HG03064 (cell line): ENCODE data around the gene RAB3IL1.

Experiments
- ATAC-seq: cut with Tn5 transposase; IDR thresholded peaks from one replicate; pipeline ENCODE4 v1.9.1; 2021; ENCODE audit warnings: low read depth; ENCODE audit not compliant: unreplicated experiment

Gene RAB3IL1

DNA sequence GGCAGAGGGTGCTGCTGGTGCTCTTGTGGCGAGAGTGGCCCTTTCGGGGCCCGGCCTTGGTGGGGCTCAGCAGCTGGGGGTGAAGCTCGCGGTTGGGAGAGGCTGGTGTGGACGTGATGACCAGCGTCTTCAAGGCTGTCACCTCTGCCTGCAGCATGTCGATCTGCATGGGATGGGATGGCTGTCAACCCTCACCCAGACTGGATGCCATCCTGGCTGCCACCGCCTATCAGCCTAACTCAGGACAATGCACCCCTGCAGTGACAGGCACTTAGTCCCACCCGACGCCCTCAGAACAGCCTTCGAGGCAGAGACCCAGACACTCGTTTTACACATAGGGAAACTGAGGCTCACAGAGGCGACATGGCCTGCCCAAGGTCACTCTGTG lies 10.8 kb downstream of the RAB3IL1 start:
- ATAC-seq = no peak

DNA sequence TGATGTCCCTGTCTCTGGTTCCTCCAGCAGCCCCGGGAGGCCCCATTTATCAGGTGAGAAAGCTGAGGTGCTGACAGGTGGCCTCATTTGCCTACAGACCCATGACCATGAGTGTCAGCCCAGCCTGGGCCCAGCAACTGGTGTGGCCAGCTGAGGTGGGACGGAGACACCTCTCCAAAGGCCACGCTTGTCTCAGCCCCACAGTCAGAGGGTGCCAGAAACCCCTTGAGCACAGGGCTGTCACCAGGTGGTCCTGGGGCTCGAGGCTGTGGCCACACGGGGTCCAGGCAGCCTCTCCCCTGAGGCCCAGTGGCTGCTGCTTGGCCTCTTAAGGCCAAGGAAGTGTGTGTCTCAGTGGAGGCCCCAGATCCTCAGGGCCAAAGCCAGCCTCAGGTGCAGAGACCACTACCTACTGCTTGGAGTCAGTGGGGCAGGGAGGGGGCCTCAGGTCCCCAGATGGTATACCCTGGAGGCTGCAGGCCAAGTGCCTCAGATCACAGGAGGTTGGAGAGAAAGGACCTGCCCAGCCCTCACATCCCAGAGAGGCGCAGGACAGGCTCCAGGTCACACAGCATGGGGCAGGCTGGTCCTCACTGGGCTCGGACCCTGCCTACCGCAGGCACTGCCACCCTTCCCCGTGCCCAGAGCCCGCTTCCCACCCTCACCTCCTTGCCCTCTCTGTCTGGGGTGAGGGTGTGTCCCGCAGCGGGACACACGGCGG lies 11.4 kb downstream of the RAB3IL1 start:
- no peak for ATAC-seq

DNA sequence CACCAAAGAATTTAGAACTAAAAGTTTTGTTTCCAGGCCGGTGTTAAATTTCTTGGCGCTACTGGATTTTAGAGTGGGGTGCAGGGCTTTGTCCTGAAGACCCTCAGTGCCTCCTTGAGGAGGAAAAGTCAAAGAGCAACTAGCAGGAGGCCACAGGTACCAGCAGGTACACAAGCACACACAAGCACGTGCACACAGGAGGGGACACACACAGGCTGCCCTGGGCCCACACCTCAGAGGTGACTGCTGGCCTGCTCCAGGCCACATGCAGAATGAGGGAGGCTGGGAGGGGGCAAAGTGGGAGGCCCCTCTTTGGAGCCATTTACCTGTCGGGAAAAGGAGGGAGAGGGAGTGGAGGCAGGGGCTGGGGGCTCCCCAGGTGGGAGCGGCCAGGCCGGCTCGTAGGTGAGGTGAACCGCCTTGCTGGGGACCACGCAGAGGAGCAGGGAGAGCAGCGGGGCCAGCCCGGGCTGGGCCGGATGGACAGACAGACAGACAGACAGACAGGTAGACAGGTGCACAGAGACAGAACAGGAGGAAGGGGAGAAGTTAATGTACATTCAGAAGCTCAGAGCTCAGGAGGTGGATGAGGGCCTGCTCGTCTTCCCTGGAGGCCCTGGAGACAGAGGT lies 12.2 kb downstream of the RAB3IL1 start:
- ATAC-seq = no peak

DNA sequence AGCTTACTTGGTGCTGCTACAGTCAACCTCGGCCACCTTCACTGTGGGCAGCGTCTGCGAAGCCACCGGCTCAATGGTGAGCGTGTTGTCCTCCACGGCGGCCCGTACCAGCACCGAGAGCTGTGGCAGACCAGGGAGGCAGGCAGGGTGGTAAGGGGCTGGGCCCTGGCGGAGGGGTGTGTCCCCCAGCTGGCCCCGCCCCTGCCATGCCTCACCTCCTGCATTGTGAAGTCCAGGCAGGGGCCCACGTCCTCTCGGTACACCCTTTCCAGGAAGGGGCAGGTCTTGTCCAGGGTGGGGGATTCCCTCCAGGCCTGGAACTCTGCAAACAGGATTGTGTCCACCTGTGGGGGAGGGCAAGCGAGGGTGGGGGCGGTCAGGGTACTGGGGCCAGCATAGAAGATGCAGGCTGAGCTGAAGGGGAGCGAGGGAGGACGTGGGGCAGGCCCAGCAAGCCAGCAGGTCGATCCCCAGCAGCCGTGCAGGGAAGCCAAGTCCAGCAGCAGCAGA lies 12.8 kb downstream of the RAB3IL1 start:
- no peak for ATAC-seq

DNA sequence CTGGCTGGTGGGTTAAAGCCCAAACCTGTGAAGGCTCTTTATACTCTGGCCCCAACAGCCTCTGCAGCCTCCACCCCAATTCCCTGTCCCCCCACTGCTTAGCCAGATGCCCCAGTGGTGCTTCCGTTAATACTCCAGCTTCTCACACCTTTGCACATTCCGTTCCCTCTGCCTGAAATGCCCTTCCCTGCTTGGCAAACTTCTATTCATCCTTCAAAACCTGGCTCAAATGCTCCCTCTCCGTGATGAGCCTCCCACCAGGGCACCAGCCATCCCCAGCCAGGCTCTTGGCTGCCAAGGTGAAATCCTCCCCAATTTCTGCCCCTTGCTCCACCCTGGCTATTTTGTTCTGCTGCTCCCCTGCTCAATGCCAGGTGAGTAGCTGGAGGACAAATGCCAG lies 13.5 kb downstream of the RAB3IL1 start:
- no peak for ATAC-seq

DNA sequence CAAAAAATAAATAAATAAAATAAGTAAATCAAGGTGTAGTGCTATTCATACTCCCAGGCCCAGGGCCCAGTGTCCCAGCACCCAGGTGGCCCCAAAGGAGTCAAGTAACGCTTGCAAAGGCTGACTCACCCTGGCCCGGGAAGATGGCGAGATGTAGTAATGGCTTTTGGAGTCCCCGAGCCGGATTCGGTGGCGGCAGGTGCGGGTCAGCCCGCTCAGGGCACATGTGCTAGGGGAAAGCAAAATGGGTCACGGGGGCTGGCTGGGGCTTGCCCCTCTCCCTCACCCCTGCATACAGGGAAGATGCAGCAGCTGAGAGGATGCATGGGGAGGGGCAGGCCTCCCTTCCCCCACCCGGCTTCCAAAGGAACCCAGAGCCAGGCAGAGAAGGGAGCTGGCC lies 15.1 kb downstream of the RAB3IL1 start:
- ATAC-seq = no peak

DNA sequence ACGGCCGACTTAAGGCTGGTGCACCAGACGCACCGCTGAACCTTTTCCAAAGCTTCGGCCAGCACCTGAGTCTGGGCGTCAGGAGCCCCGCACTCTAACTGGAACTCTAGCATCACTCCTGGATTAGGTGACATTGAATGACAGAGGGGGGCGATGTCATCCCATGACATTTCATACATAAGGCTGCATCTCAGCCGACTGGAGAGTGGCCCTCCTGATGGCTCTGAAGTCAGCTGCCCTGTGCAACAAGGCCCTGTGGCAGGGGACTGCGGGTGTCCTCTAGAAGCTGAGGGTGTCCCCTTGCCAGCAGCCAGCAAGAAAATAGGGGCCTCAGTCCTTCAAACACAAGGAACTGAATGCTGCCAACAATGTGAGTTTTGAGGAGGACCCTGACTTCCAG lies 16.0 kb downstream of the RAB3IL1 start:
- no peak for ATAC-seq

DNA sequence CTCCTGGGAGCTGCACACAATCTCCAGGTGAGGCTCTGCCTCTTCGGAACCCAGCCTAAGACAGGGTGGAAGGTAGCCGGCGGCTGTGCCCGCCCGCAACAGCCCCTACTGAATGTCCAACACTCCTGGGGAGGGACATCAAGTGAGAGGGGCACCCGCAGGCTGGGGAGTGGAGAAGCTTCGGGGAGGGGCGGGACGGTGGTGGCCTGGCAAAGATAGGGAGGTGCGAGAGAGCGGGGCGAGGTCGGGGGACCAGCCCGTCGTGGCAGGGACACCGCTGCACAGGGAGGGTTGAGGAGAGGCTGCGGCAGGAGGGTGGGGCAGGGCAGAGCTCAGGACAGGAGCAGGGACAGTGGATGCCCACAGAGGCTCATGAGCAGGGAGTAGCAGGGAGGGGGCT lies 17.1 kb downstream of the RAB3IL1 start:
- no peak for ATAC-seq

DNA sequence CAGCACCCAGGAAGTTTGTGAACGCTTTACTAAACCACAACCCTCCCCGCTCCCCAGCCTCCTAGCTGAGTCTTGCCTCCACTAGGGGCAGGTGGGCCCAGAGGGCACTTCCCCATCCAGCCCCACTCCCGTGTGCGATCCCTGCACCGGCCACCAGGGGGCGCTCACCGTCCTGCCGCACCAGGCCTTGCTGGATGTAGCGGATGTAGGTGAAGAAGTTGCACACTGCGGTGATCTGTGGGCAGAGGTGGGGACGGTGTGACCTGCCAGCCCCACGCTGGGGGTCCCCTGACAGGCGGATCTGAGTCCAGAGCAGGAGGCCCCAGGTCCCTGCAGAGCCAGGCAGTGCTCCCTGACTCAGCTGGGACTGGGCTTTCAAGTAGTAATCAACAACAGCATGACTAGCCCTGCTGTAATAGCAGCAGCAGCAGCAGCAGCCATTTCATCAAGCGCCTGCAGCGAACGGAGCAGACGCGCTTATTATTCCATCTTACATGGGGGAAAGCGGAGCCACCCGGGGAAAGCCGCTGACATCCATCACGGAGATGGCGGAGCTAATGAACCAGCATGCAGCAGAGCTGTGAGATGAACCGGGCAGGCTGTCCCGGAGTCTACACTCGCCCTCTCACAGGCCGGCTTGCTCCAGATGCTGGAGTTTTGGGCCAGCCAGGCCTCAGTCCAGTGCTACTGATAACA lies 18.1 kb downstream of the RAB3IL1 start:
- peak; percentile 52 for ATAC-seq

DNA sequence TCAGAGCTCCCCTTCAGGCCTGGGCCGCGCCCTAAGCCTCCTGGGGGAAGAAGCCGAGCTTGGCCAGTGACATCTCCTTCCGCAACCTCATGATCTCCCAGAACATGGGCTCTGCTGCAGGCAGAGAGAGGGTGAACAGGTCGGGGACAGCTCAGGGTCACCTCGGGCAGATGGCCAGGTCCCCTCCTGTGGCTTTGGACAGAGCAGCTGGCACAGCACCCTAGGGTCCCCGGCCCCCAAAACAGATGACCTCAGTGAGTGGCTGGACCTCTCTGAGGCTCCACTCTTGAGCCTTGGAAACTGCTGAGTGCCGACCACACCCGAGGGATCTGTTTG lies 19.2 kb downstream of the RAB3IL1 start:
- no peak for ATAC-seq

DNA sequence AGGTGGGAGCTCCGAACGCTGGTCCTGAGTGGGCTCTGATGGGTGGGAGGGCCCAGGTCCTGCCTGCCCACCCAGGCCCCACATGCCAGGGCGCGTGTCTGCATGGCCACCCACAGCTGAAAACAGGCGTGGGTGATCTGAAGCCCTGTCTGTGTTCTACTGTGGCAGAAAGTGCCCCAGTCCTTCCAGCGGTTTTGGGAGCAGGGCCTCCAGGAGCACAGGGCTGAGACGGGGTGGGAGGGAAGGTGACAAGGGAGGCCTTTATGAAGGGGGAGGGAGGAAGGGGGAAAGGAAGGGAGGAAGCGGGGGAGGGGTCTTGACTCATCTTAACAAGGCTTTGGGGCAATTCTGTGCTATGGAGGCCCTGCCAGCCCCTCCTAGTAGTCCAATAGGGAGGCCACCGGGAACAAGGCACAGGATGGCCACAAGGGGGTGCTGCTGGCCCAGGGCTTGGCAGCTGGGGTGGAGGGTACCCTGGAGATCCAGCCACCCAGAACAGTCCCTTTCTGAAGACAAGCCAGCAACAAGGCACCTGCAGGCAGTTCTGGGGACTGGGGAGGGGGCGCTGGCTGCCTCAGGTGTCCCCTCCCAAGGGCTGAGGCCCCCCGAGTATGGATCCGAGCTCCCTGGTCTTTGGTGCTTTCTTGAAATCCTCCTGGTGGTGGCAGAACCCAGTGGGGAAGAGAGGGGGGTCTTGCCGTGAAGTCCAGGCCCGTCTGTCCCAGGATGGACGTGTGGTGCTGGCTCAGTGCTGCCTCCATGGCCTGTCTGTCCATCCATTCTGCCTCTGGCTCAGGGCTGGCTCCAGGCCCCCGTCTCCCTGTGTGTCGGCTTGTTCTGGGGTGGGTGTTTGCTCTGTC lies 19.7 kb downstream of the RAB3IL1 start:
- no peak for ATAC-seq

DNA sequence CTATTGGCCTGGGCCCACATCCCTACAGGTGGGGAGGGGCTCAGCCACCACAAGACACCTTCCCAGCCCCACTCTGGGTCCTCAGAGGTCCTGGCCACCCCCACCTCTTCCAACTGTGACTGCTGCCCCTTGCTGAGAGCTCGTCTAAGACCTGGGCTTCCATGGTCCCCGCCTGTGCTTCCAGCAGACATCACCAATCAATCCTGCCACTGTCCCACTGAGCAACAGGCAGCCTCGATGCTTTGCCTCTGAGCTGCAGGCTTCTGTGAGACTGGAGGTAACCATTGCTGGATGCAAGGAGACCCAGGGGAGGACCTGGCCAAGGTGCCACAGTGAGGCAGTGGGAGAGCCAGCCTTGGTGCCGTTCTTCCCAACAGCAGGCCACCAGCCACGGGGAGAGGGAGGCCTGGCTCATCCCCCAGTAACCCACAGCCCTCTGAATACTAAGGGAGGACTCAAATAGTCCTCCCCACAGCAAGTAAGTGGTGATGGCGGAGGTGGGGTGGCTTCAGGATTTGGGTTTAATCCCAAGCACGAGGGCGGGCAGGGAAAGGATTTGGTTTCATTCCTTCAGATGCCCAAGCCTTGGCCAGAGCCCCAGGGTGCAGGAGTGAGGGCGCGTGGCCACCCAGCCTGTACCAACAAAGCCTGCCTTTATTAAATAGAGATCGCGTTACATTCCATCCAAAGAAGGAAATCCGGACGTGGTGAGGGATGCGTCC lies 20.5 kb downstream of the RAB3IL1 start:
- no peak for ATAC-seq

DNA sequence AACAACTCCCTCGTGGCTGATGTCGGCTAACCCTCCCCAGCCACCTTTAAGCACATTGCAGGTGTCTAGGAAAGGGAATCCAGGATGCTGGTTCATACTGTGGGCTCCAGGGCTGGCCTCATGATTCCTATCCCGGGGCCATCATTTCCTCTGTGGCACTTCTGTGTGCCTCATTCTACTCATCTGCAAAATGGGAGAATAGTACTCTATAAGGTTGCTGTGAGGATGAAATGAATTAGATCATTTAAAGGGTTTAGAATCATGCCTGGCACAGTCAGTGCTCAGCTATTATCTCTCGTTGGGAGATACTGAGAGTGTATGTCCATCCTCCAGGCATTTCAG lies 21.7 kb downstream of the RAB3IL1 start:
- ATAC-seq = no peak

DNA sequence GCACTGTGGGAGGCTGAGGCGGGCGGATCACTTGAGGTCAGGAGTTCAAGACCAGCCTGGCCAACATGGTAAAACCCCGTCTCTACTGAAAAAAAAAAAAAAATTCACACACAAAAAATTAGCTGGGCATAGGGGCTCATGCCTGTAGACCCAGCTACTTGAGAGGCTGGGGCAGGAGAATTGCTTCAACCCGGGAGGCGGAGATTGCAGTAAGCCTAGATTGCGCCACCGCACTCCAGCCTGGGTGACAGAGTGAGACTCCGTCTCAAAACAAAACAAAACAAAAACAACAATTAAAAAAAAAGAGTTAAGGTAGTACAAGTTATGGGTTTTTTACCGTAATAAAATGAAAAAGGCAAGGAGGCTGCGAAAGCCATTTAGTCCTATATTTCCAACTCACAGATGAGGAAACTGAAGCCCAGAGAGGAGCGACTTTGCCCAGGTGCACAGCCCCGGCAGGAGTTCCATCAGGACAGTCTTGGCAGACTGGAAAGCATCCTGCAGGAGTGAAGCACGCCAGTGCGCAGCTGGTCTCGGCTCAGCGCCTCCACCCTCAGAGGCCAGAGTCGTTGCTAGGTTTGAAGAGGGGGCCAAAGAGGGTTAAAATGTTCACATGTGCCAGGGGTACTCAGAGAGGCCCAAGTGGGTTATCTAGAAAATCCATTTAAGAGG lies 22.2 kb downstream of the RAB3IL1 start:
- no peak for ATAC-seq

DNA sequence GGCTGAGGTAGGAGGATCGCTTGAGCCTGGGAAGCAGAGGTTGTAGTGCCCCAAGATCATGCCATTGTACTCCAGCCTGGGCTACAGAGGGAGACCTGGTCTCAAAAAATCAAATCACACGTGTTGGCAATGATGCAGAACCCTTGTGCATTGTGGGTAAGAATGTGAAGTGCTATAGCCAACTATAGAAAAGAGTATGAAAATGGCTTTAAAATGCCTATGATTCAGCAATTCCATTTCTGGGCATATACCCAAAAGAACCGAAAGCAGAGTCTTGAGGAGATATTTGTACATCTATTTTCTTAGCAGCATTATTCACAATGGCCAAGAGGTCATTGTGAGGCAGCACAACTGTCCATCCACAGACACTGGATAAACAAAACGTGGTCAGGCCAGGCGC lies 23.4 kb downstream of the RAB3IL1 start:
- no peak for ATAC-seq

DNA sequence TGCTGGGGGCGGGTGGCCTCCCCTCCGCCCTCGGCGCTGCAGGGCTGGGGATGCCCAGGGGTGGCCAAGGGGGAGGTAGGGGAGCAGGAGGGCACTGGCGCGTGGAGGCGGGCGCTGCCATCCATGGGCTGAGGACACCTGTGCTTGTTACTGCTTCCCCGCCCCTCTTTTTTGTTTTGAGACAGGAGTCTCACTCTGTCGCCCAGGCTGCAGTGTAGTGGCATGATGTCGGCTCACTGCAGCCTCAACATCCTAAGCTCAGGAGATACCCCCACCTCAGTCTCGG lies 25.3 kb downstream of the RAB3IL1 start:
- peak; percentile 12 for ATAC-seq

DNA sequence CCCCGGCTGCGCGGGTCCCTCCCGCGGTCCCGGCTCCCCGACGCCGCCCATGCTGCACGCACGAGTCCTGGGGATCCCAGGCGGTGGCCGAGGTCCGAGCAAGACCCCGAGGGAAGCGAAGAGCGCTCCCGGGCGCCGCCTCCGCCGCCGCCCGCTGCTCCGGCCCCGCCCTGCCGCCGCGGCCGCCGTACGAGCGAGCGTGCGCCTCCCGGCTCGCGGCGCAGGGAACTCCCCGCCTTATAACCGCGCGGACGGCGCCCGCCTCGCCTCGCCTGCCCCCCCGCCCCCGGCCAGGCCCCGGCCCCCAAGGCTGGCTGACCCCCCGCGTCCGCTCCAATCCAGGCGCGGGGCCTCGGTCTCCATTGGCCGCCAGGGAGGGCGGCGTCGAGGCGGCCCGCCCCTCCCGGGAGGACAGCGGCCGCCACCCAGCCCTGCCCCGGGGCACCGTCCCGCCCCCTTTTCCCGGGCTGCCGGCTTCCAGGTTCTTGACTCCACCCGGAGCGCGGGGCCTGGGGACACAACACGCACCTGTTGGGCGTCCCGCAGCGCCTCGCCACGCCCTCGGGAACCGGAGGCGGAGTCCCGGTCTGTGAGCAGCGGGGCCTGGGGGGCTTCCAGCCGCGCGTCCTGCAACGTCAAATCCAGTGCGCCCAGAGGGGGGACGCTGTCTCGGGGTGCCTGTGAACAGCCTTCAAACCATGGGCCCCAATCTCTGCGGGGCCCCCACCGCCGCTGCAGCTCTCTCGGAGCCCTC lies 25.9 kb downstream of the RAB3IL1 start, which contains the start of gene FADS3:
FADS3 (minus strand) TSS at position 215 of the 754 bp plus-strand sequence; CDS start at position 51, 164 bp downstream.
- peak; percentile 42 for ATAC-seq

DNA sequence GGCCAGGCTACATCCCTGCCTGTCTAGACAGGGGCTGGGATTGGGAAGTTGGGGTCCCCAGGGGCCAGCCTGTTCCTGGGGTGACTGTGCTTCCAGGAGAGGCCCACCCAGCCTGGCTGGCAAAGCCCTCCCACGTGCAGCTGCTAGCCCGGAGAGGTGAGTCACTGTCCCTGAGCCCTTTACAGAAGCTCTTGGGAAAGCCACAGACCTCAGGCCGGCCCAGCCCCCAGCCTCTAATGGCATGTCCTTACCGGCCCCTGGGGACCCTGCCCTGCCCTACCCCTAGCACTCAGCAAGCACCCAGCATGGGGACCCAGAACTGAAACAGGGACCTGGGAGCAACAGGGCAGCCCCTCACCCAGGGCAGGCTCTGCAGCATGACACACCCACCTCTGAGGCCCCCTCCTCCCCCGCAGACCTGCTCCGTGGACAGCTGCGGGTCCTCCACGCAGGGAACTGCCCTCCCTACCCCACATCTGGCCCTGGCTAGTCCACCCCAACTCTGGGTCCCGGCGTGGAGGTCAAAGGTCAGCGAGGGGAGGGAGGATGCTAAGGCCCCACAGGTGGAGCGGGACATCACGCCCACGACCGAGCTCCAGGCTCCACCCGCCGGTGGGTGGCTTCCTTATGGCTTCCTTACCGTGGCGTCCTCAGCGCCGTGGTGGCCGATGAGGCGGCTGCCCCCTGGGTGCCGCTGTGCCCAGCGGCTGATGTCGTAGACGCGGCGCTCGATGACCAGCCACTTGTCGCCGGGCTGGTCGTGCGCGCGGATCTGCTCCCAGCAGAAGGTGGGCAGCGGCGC lies 26.6 kb downstream of the RAB3IL1 start:
- peak; percentile 9 for ATAC-seq
